Neuron (in vitro differentiated cells): ENCODE measurements around the gene IRF2BP2.
A peak's percentile ranks its signal among the peaks of the same experiment; 100 is the strongest.

Experiments used
- H2AFZ ChIP-seq: one replicate; pipeline ENCODE4 v1.6.1; 2013; ENCODE audit warnings: low read depth, mild to moderate bottlenecking, inconsistent platforms, low read length, moderate library complexity
- H3K27me3 ChIP-seq: one replicate; pipeline ENCODE4 v1.6.1; 2013; ENCODE audit warnings: low read length; ENCODE audit not compliant: insufficient read depth
- H3K36me3 ChIP-seq: one replicate; pipeline ENCODE4 v1.6.1; 2013; ENCODE audit warnings: low read length; ENCODE audit not compliant: insufficient read depth
- H3K4me1 ChIP-seq: one replicate; pipeline ENCODE4 v1.6.1; 2013; ENCODE audit warnings: low read length; ENCODE audit not compliant: insufficient read depth
- H3K4me3 ChIP-seq: 2 replicates; pipeline ENCODE4 v1.5.1; 2013; ENCODE audit warnings: mild to moderate bottlenecking, low read length, moderate library complexity
- H3K9me3 ChIP-seq: one replicate; pipeline ENCODE4 v1.6.1; 2013; ENCODE audit warnings: low read length

The IRF2BP2 gene

DNA sequence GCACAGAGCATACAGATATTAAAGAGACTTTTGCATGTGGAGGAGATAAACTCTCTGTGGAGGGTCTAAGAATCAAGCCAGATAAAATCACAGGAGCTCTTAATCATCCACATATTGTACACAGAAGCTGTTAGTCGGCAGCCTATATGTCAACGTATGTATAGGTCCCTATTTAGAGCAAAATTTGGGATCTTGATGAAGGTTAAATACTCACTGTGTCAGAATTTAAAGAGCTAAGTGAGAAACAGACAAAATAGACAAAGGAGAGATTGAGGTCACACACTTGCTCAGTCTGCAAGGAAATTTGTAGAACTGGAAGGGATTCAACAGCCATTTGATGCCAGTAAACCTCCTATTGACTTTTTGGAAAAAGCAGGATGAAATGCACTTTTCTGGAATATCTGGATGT, 4.1 kb upstream of the IRF2BP2 start:
- H3K27me3 ChIP-seq, result no peaks in the 10 kb centered on the region
- H3K9me3 ChIP-seq, result no peaks in the 10 kb centered on the region
- no peaks in the 10 kb centered on the region for H3K36me3 ChIP-seq
- no peak overlapping the region for H2AFZ ChIP-seq
- H3K4me3 ChIP-seq, result no peak overlapping the region
- H3K4me1 ChIP-seq, result peaks cover 46% of the 10 kb centered on the region

GRCh38 chr1:234613128-234613875, 3.3 kb upstream of the IRF2BP2 start:
- Histone ChIP-seq H3K36me3 (no peaks in the 10 kb centered on the region), H3K4me3 (peak overlapping the region; percentile 62), H2AFZ (peak overlapping the region; percentile 42), H3K4me1 (peaks cover 38% of the 10 kb centered on the region), H3K9me3 (no peaks in the 10 kb centered on the region), H3K27me3 (no peaks in the 10 kb centered on the region)

DNA sequence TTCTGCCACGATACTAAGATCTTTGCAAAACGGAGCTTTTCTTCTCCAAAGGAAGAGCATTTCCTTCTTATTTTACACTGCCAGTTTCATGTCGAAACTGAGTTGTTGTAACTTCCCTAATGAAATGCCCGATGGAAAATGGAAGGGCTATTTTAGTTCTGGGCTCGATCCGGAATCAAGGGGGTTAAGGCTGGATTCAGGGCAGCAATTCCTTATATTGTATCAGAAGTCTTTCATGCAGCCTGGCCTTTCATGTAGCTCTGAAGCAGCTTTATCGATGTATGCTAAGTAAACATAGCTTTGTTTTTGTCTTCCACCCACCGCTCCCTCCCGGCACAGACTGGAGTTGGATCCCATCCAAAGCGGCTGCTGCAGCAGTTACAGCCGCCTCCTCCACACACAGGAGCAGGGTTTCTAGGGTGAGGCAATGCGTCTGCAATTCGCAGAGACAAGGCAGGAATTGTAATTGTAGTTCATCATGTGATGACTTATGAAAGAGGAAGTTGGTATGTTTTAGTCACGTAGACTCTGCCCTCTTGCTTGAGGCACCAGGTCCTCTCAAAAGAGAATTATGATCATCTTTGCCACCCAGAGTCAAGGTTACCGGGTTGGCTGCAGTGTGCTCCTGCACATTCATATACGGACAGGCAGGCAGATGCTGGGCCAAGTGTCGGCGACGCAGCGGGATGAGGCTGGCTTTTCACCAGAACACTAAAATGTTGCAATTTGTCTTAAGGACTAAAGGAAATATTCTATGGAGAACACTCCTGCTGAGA, 2.6 kb upstream of the IRF2BP2 start:
- Histone ChIP-seq H3K9me3 (no peaks in the 10 kb centered on the region), H3K4me3 (peak overlapping the region; percentile 62), H3K36me3 (peaks cover 1% of the 10 kb centered on the region), H3K4me1 (peaks cover 35% of the 10 kb centered on the region), H3K27me3 (no peaks in the 10 kb centered on the region), H2AFZ (peak overlapping the region; percentile 42)

DNA sequence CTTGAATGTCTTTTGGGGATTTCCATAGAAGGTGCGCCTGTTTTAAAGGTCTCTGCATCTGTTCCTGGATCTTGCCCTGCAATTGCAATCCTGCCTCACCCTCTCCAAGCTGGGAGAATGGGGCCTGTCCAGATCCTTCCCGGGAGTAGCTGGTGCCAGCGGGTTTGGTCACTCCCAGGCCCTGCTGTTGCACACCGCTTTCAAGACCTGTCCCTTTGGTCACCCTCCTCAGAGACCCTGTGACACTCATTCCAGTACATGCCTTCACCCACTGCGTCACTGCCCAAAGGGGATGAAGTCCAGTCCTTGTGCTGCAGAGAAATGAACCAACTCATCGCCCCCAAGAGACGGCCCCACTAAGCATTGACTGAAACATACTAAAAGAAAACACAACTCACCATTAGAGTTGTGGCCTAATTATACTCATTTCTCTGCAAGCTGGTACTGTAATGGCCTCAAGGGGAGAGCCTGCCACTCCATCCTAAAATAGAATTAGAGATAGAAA, 1.9 kb upstream of the IRF2BP2 start:
- H3K27me3 ChIP-seq, result no peaks in the 10 kb centered on the region
- H3K9me3 ChIP-seq, result no peaks in the 10 kb centered on the region
- peaks cover 7% of the 10 kb centered on the region for H3K36me3 ChIP-seq
- H2AFZ ChIP-seq, result no peak overlapping the region
- H3K4me1 ChIP-seq, result peaks cover 42% of the 10 kb centered on the region
- H3K4me3 ChIP-seq, result peak overlapping the region; percentile 62

- no peak overlapping the region for H2AFZ ChIP-seq
- H3K4me1 ChIP-seq, result peaks cover 47% of the 10 kb centered on the region
- no peaks in the 10 kb centered on the region for H3K9me3 ChIP-seq
- no peaks in the 10 kb centered on the region for H3K27me3 ChIP-seq
- peak overlapping the region; percentile 62 for H3K4me3 ChIP-seq
- H3K36me3 ChIP-seq, result peaks cover 13% of the 10 kb centered on the region
Observed at GRCh38 chr1:234611225-234611846, 1.4 kb upstream of the IRF2BP2 start.

- H3K36me3 ChIP-seq, result peaks cover 18% of the 10 kb centered on the region
- no peaks in the 10 kb centered on the region for H3K9me3 ChIP-seq
- no peaks in the 10 kb centered on the region for H3K27me3 ChIP-seq
- H3K4me3 ChIP-seq, result peak overlapping the region; percentile 62
- peaks cover 51% of the 10 kb centered on the region for H3K4me1 ChIP-seq
- H2AFZ ChIP-seq, result peak overlapping the region; percentile 35
Observed at GRCh38 chr1:234610666-234611224, 767 bp upstream of the IRF2BP2 start.

DNA sequence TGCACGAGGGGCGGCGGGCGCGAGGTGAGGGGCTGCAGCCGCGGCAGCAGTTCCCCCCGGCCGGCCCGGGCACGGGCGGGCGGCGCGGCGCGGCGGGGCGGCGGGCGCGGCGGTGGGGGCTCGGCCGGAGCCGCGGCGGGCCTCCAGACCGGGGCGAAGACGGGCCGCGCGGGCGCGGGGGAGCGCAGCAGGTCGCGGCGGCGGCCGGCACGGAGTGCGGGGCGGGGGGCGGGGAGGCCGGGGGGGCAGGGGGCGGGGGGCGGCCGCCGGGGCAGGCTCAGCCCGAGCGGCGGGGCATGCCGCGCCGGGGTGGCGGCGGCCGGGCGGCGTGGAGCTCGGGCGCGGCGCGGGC, 311 bp downstream of the IRF2BP2 start:
- no peaks in the 10 kb centered on the region for H3K9me3 ChIP-seq
- H3K36me3 ChIP-seq, result peaks cover 18% of the 10 kb centered on the region
- no peaks in the 10 kb centered on the region for H3K27me3 ChIP-seq
- H3K4me1 ChIP-seq, result peaks cover 55% of the 10 kb centered on the region
- H2AFZ ChIP-seq, result no peak overlapping the region
- peak overlapping the region; percentile 62 for H3K4me3 ChIP-seq

GRCh38 chr1:234608911-234609690, 877 bp downstream of the IRF2BP2 start:
- peaks cover 18% of the 10 kb centered on the region for H3K36me3 ChIP-seq
- H2AFZ ChIP-seq, result no peak overlapping the region
- H3K27me3 ChIP-seq, result no peaks in the 10 kb centered on the region
- H3K4me1 ChIP-seq, result peaks cover 51% of the 10 kb centered on the region
- peak overlapping the region; percentile 67 for H3K4me3 ChIP-seq
- no peaks in the 10 kb centered on the region for H3K9me3 ChIP-seq

DNA sequence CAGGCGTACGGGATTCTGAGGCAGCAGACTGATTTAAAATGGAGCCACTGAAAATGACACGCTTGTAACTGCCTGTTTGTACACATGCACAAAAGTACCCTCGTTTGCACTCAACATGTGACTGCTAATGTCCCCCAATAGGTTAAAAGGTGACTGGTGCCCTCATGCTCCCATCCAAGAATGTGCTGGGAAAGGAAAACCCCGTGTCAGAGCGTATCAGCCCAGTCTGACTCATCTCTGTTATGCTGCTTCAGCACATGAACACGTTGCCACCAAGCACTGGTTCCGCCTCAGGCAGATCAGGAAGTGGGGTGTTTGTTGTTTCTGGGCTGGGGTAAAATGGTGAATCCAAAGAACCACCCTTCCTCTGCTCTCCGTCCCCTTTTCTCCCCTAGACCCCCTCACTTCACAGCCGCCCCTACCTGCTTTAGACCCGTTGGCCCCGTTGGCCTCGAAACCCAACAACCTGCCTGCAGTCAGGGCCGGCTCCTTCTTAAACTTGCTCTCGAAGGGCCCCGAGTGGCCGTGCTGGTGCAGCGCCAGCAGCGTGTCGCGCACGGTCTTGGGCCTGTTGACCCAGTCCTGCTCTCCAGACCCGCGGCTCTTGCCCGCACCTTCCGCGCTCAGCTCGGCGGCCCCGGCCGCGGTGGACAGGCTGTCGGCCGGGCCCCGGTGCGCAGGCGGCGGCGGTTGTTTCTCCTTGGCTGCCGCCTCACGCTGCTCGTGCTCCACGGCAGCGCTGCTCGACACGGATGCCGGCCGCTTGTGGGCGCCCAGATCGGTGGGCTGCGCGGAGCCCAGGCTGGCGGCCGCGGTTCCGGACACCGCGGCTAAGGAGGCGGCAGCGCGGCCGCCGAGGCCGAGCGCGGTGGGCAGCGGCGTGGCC, 1.7 kb downstream of the IRF2BP2 start:
- Histone ChIP-seq H3K9me3 (no peaks in the 10 kb centered on the region), H3K4me1 (peaks cover 51% of the 10 kb centered on the region), H2AFZ (no peak overlapping the region), H3K36me3 (peaks cover 18% of the 10 kb centered on the region), H3K27me3 (no peaks in the 10 kb centered on the region), H3K4me3 (peak overlapping the region; percentile 67)

GRCh38 chr1:234607109-234608024, 2.6 kb downstream of the IRF2BP2 start:
- H3K36me3 ChIP-seq, result peaks cover 18% of the 10 kb centered on the region

DNA sequence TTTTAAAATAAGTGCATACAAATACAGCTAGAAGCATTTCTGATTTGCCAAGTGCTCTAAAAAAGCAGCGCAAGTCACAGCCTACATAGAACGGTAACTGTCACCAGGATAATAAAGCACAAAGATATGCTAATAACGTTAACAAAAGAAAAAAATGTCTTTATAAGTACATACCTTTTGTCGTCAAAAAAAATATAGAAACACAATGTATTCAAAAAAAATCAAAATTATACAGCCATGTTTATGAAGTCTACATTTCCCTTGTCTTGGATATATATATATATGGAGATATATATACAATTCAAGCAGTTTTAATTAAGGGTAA, 3.2 kb downstream of the IRF2BP2 start:
- Histone ChIP-seq H3K36me3 (peaks cover 18% of the 10 kb centered on the region), H3K4me3 (peak overlapping the region; percentile 67)

More at GRCh38 chr1:234607109-234608024, 2.6 kb downstream of the IRF2BP2 start:
- H3K9me3 ChIP-seq, result no peaks in the 10 kb centered on the region
- peaks cover 53% of the 10 kb centered on the region for H3K4me1 ChIP-seq
- no peak overlapping the region for H2AFZ ChIP-seq
- H3K27me3 ChIP-seq, result no peaks in the 10 kb centered on the region
- H3K4me3 ChIP-seq, result peak overlapping the region; percentile 67

More for the DNA sequence above, 3.2 kb downstream of the IRF2BP2 start:
- Histone ChIP-seq H3K4me1 (peaks cover 53% of the 10 kb centered on the region), H3K9me3 (no peaks in the 10 kb centered on the region), H3K27me3 (no peaks in the 10 kb centered on the region), H2AFZ (no peak overlapping the region)
